Urinary bladder (tissue), 4 donors: ENCODE measurements around the gene FAM13B. TPM values are rescaled to one million over a fixed set of nuclear protein-coding genes. Genes with fewer than 3 reads are reported as not detected.

Experiments
- DNase-seq: peaks from one replicate; pipeline ENCODE4 v3.0.0-alpha.2; 2015; ENCODE audit errors: extremely low spot score
- H3K27ac ChIP-seq: one replicate; pipeline ENCODE4 v1.5.1; 2013; ENCODE audit warnings: low read depth, mild to moderate bottlenecking, moderate library complexity
- H3K36me3 ChIP-seq: one replicate; pipeline ENCODE4 v1.6.1; 2013; ENCODE audit warnings: mild to moderate bottlenecking, moderate library complexity; ENCODE audit not compliant: insufficient read depth
- H3K4me1 ChIP-seq: one replicate; pipeline ENCODE4 v1.6.1; 2013; ENCODE audit warnings: mild to moderate bottlenecking, moderate library complexity; ENCODE audit not compliant: insufficient read depth
- H3K4me3 ChIP-seq: one replicate; pipeline ENCODE4 v1.5.1; 2013; ENCODE audit warnings: low read depth, low read length
- WGBS: extraction: QIAGEN DNeasy Blood & Tissue Kit; methylation state at CpG from one replicate; pipeline ENCODE4 v1.1.7; 2013; 5-methylcytosine and 5-hydroxymethylcytosine counted together
- polyA plus RNA-seq: library from polyadenylated mRNA; stranded (reverse); fragments of 200-250 nt; gene quantifications from one replicate; pipeline ENCODE4 v1.2.3, GENCODE V29; 2013
- total RNA-seq: library from RNA; depleted of rRNA; stranded (reverse); fragments of >200 nt; gene quantifications from one replicate; pipeline ENCODE4 v1.2.3, GENCODE V29; 2014
- donor health status: healthy with polysubstance abuse.
- donor health status: healthy.

The FAM13B gene
- total and polyA plus RNA-seq, 2 donors, result 32.6 to 107 TPM

DNA sequence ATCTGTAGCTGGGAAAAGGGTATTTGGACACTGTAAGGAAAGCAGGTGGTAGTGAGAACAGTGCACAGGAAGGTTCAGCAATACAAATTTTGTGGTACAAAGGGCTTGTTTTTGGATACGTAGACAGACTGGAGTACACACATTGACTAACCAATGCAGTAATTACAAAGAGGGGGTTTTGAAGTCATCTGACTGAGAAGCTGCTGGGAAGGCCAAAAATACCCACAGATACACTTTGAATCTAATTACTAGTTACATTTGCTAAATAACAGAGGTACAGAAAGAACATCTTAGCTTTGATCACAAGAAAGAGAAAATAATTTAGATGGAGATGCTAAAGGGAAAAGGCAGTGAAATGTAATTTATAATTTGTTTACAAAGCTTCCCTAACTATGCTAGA lies 97.7 kb downstream of the FAM13B start:
- peaks cover 8% of the 10 kb centered on the region for H3K36me3 ChIP-seq
- H3K27ac ChIP-seq, result no peak overlapping the region
- no peak overlapping the region for H3K4me3 ChIP-seq
- DNase-seq, result no peak
- H3K4me1 ChIP-seq, result no peaks in the 10 kb centered on the region
- WGBS, result 69% methylated on average over 1 of the region's 1 CpG

DNA sequence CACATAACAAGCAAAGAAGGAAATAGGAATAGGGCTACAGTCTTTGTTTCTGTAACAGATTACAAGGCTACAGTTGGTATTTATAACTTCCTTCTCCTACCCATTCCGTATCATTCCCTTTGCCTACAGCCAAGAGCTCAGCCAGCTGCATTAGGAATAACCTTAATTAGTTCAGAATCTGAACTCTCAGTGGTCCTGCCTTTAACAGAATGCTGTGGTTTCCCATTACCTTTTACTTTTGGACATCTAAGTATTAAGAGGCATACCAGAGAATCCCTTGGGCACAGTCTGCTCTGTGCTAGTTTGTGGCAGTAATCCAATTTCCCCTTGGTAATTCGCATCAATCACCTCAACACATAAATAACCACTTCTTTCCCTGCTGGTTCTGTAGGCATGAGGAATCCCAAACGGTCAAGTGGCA lies 99.4 kb downstream of the FAM13B start:
- H3K4me1 ChIP-seq, result no peaks in the 10 kb centered on the region
- no peak overlapping the region for H3K27ac ChIP-seq
- H3K36me3 ChIP-seq, result peaks cover 3% of the 10 kb centered on the region
- DNase-seq, result no peak
- no peak overlapping the region for H3K4me3 ChIP-seq
- WGBS, result 27% methylated on average over 3 of the region's 3 CpGs

DNA sequence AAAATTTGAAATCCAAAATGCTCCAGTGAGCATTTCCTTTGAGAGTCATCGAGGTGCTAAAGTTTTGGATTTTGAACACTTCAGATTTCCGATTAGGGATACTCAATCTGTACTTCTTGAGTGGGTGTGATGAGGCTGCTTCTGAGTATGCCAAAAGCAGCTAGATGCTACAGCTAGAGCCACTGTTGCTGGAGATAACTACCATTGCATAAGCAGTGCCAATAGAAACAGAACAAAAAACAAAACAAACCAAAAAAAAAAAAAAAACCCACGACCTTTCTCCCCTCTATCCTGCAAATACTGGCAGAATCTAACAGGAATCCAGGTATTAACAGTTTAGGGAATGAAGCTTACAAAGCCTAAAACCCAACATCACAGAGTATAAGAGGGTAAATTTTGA lies 100.1 kb downstream of the FAM13B start:
- no peak for DNase-seq
- Histone ChIP-seq H3K27ac (no peak overlapping the region), H3K4me3 (no peak overlapping the region), H3K4me1 (no peaks in the 10 kb centered on the region), H3K36me3 (peaks cover 3% of the 10 kb centered on the region)
- 54% methylated on average over 3 of the region's 3 CpGs for WGBS

DNA sequence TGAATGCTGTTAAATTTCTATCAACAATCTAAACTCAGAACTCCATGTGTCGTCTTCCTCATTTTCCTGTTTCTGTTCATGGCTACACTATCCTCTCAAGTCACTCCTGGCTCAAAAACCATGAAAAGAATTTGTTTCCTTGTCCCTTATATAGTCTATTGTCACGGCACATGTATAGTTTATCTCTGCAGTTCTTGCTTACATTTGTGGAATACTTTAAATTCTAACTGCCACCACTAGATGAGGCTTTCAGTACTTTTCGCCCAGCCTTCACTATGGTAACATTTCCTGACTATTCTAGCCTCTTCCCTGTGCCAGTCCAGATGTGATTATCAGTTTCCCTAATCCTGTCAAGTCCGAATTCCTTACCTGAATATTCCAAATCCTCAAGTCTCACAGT lies 109.0 kb downstream of the FAM13B start:
- no peak overlapping the region for H3K4me3 ChIP-seq
- 16% methylated on average over 4 of the region's 4 CpGs for WGBS
- H3K36me3 ChIP-seq, result no peaks in the 10 kb centered on the region
- DNase-seq, result no peak
- no peaks in the 10 kb centered on the region for H3K4me1 ChIP-seq
- H3K27ac ChIP-seq, result no peak overlapping the region

DNA sequence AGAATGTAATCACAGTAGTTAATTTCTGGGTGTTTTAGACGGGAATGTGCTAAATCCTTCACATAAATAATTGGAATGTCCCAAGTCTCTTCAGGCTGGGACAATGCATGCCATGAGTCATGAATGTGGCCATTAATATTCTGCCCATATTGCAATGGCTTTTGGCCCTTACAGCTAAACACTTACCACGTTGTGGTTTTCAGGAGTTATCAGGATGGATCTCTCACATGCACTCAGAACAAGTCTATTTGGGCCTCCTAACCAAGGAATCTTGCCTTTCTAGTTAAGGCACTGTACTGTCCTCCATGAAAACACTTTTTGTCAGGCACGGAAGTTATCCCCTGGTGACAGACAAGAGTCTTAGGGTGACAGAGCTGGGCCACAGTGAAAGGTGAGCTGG lies 110.9 kb downstream of the FAM13B start:
- Histone ChIP-seq H3K27ac (no peak overlapping the region), H3K4me3 (no peak overlapping the region), H3K36me3 (no peaks in the 10 kb centered on the region), H3K4me1 (no peaks in the 10 kb centered on the region)
- 52% methylated on average over 3 of the region's 3 CpGs for WGBS
- no peak for DNase-seq

DNA sequence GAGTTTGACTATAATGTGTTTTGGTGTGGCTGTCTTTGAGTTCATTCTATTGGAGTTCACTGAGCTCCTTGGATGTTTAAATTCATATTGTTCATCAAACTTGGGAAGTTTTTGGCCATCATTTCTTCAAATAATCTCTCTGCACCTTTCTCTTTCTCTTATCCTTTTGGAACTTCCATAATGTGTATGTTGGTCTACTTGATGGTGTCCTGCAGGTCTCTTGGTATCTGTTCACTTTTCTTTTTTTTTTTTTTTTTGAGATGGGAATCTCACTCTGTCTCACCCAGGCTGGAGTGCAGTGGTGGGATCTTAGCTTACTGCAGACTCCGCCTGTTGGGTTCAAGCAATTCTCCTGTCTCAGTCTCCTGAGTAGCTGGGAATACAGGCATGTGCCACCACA lies 116.0 kb downstream of the FAM13B start:
- Histone ChIP-seq H3K4me3 (no peak overlapping the region), H3K27ac (no peak overlapping the region), H3K36me3 (no peaks in the 10 kb centered on the region), H3K4me1 (no peaks in the 10 kb centered on the region)
- 100% methylated on average over 1 of the region's 1 CpG for WGBS
- DNase-seq, result no peak

DNA sequence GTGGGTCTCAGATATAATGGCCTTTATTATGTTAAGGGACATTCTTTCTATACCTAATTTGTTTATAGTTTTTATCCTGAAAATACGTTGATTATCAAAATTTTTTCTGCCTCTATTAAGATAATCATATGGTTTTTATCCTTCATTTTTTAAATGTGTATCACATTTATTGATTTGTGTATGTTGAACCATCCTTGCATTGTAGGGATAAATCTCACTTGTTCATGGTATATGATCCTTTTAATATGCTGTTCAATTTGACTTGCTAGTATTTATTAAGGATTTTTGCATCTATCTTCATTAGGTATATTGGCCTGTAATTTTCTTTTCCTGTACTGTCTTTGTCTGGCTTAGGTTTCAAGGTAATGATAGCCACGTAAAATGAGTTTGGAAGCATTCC lies 118.1 kb downstream of the FAM13B start:
- 85% methylated on average over 2 of the region's 2 CpGs for WGBS
- Histone ChIP-seq H3K36me3 (no peaks in the 10 kb centered on the region), H3K4me1 (no peaks in the 10 kb centered on the region), H3K4me3 (no peak overlapping the region), H3K27ac (no peak overlapping the region)
- no peak for DNase-seq

DNA sequence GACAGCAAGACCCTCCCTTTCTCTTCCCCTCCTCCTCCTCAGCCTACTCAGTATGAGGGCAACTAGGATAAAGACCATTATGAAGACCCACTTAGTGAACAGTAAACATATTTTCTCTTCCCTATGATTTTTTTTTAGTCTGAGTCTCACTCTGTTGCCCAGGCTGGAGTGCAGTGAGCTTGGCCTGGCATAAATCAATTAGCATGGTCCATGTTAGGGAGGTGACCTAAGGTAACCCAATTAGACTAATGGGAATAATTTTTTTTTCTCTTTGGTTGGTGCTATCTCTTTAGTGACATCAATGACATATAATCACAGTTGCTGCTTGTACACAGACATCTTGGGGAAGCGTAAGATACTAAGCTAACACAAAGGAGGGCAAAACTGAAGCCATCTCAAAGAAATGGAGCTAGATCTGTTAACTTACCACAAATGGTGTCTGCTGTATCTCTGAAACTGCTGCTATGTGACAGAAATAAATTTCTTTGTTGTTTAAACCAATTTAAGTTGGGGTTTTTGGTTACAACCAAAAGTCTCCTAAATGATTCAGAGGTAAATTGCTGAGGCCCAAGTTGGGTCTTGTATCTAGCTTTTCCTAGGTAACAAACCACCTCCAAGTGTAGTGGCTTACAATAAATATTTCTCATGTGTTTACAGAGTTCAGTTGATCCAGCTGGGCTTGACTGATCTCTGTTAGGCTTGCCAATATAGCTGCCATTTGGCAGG lies 130.3 kb downstream of the FAM13B start:
- Histone ChIP-seq H3K4me3 (no peak overlapping the region), H3K27ac (no peak overlapping the region), H3K4me1 (no peaks in the 10 kb centered on the region), H3K36me3 (no peaks in the 10 kb centered on the region)
- DNase-seq, result no peak
- WGBS, result 95% methylated on average over 1 of the region's 1 CpG

DNA sequence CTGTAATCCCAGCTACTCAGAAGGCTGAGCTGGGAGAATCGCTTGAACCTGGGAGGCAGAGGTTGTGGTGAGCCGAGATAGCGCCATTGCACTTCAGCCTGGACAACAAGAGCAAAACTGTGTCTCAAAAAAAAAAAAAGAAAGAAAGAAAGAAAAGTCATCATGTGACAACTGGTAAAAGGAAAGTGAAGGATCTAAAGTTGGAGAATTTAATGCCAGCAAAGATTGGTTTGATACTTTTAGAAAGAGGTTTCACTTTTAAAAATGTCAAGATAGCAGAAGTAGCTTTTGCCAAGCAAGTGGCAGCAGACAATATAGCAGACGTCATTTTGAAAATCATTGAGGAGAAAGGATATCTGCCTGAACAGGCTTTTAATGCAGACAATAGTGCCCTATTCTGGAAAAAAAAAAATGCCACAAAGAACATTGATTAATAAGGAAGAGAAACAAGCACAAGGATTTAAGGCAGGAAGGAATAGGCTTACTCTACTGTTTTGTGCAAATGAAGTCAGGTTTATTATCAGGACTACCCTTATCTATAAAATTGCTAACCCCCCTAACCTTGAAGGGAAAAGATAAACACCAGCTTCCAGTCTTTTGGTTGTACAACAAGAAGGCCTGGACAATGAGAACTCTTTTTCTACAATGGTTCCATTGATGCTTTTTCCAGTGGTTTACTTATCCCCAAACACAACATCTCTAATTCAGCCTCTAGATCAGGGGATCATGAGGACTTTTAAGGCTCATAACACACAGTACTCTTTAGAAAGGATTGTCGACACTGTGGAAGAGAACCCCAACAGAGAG lies 131.7 kb downstream of the FAM13B start:
- H3K4me1 ChIP-seq, result no peaks in the 10 kb centered on the region
- no peak for DNase-seq
- H3K27ac ChIP-seq, result peak overlapping the region; percentile 32
- no peaks in the 10 kb centered on the region for H3K36me3 ChIP-seq
- H3K4me3 ChIP-seq, result no peak overlapping the region
- WGBS, result 82% methylated on average over 5 of the region's 5 CpGs

DNA sequence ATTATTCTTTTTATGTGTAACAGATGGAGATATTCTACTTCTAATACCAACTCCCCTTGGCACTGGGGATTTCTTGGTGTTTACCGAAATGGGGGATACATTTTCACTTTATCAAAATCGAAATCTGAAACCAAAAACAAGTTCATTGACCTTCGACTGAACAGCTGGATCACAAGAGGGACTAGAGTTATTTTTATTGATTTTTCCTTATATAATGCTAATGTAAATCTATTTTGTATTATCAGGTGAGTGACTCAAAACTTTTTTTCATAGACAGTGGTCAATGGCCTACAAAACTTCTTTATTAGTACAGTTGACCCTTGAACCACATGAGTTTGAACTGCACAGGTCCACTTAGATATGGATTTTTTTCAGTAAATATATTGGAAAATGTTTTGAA lies 133.4 kb downstream of the FAM13B start:
- DNase-seq, result no peak
- no peak overlapping the region for H3K27ac ChIP-seq
- no peaks in the 10 kb centered on the region for H3K36me3 ChIP-seq
- 96% methylated on average over 3 of the region's 3 CpGs for WGBS
- H3K4me1 ChIP-seq, result no peaks in the 10 kb centered on the region
- no peak overlapping the region for H3K4me3 ChIP-seq

DNA sequence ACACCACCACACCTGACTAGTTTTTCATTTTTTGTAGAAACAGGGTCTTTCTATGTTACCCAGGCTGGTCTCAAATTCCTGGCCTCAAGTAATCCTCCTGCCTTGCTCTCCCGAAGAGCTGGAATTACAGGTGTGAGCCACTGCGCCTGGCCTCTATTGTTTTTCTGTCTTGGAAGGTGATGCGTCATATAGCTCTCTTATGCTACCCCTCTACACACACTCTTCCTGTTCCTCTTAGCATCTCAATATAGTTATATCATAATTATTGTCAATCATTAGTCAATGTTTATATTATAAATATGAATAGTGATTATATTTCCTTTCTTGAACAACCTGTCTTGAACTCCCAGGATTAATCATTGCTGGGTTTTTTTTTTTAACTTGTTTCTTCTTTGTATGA lies 136.3 kb downstream of the FAM13B start:
- DNase-seq, result no peak
- 89% methylated on average over 3 of the region's 3 CpGs for WGBS
- Histone ChIP-seq H3K4me1 (no peaks in the 10 kb centered on the region), H3K27ac (no peak overlapping the region), H3K36me3 (no peaks in the 10 kb centered on the region), H3K4me3 (no peak overlapping the region)

DNA sequence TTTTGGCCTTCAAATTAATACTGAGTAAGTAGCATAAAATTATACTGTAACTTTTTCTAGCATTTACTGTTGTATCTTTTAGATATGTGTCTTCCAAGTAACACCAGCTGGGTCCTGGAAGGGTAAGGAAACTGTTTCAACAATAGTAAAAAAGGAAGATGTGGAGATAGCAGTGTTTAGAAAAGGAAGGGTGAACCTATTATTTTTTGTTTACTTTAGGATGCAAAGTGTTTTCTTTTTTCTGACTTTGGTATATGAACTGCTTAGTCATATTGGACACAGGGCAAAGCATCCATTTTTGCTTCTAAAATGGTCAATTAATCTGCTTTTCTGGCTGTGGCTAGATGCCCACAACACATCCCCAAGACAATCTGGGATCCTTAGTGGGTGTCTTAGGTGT lies 138.3 kb downstream of the FAM13B start:
- Histone ChIP-seq H3K4me1 (no peaks in the 10 kb centered on the region), H3K4me3 (no peak overlapping the region), H3K36me3 (no peaks in the 10 kb centered on the region), H3K27ac (no peak overlapping the region)
- no peak for DNase-seq

DNA sequence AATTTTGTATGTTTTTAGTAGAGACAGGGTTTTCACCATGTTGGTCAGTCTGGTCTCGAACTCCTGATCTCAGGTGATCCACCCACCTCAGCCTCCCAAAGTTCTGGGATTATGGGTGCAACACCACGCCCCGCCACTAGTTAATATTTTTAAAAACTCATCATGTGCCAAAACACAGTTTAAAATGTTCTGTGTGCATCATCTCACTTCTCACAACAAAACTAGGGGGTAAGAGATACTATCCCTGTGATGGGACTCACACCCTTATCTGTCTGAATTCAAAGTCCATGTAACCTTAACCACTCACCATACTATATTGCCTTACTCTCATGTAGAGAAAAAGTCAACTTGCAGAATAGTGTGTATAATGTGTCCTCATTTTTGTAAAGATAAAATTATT lies 141.0 kb downstream of the FAM13B start:
- WGBS, result 94% methylated on average over 3 of the region's 3 CpGs
- Histone ChIP-seq H3K27ac (no peak overlapping the region), H3K4me3 (no peak overlapping the region), H3K4me1 (no peaks in the 10 kb centered on the region), H3K36me3 (no peaks in the 10 kb centered on the region)
- no peak for DNase-seq

DNA sequence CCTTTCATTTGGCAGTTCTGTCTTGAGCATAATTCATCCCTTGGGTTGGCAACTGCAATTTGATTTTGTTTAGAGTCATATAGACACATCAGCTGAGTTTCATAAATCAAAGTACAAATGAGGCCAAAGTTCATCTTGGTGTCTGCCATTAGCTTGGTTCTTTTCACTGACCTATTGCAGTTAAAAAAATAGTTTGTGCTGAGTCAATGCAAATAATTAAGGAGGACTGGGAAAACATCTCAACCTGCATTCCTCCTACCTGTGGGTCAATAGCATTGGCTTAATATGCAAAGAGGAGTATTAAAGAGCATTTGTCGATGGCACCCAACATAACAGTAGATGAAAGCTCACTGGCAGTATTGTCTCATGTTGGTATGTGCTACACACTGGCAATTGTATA lies 142.0 kb downstream of the FAM13B start:
- no peak overlapping the region for H3K27ac ChIP-seq
- WGBS, result 92% methylated on average over 1 of the region's 1 CpG
- H3K36me3 ChIP-seq, result no peaks in the 10 kb centered on the region
- no peak overlapping the region for H3K4me3 ChIP-seq
- H3K4me1 ChIP-seq, result no peaks in the 10 kb centered on the region
- DNase-seq, result no peak
